Bronchial epithelial cell (primary cell): Measurements from ENCODE around the gene PCK2. TPM values are rescaled to one million over a fixed set of nuclear protein-coding genes. Genes with fewer than 3 reads are reported as not detected.

ENCODE experiments used
- DNase-seq: peaks from one replicate; pipeline ENCODE4 v3.0.0-alpha.2; 2010; ENCODE audit warnings: low read depth
- FAIRE-seq: peaks from 2 replicates; lab custom pipeline; 2011; peaks lifted over from hg19 to GRCh38; lab: Jason Lieb, UNC
- H3K27me3 ChIP-seq: 2 replicates; pipeline ENCODE4 v1.5.1; 2011; ENCODE audit warnings: low read length; ENCODE audit not compliant: control insufficient read depth, insufficient read depth
- H3K36me3 ChIP-seq: 2 replicates; pipeline ENCODE4 v1.5.1; 2011; ENCODE audit warnings: low read length; ENCODE audit not compliant: control insufficient read depth, insufficient read depth
- H3K4me3 ChIP-seq: 2 replicates; pipeline ENCODE4 v1.5.1; 2011; ENCODE audit warnings: mild to moderate bottlenecking, low read depth, low read length, control low read depth
- CTCF ChIP-seq: IDR thresholded peaks from 2 replicates; pipeline ENCODE4 v1.5.1; 2011; ENCODE audit warnings: mild to moderate bottlenecking, moderate library complexity, low read length, control low read depth, inconsistent platforms; ENCODE audit not compliant: insufficient read depth, severe bottlenecking
- total RNA-seq: library from RNA; depleted of rRNA; stranded (reverse); fragments of >200 nt; gene quantifications from 2 replicates; pipeline ENCODE4 v1.2.1, GENCODE V29; 2014

PCK2 gene
- total RNA-seq, 1 donor from 2014 or later: 84.8 TPM

GRCh38 chr14:24150061-24150460, 56.0 kb downstream of the PCK2 start:
- Histone ChIP-seq H3K4me3 (no peak overlapping the region), H3K36me3 (peaks cover 28% of the 10 kb centered on the region), H3K27me3 (no peaks in the 10 kb centered on the region)
- no peak for FAIRE-seq
- no peak for DNase-seq
- no peak for TF ChIP-seq CTCF

- no peak overlapping the region for H3K4me3 ChIP-seq
- no peaks in the 10 kb centered on the region for H3K27me3 ChIP-seq
- peaks cover 33% of the 10 kb centered on the region for H3K36me3 ChIP-seq
- FAIRE-seq: no peak
- DNase-seq: no peak
- no peak for TF ChIP-seq CTCF
Measured at GRCh38 chr14:24150567-24150966, 56.5 kb downstream of the PCK2 start.

- peaks cover 35% of the 10 kb centered on the region for H3K36me3 ChIP-seq
- H3K4me3 ChIP-seq: no peak overlapping the region
- H3K27me3 ChIP-seq: no peaks in the 10 kb centered on the region
- FAIRE-seq: no peak
- DNase-seq: no peak
- TF ChIP-seq CTCF: no peak
Measured at GRCh38 chr14:24150993-24151392, 56.9 kb downstream of the PCK2 start.

- no peak for TF ChIP-seq CTCF
- H3K27me3 ChIP-seq: no peaks in the 10 kb centered on the region
- DNase-seq (no peak), FAIRE-seq (peak; percentile 62)
- no peak overlapping the region for H3K4me3 ChIP-seq
- H3K36me3 ChIP-seq: peaks cover 37% of the 10 kb centered on the region
Measured at GRCh38 chr14:24151404-24152080, 57.4 kb downstream of the PCK2 start.

Other genes with a start within 250 kb of the PCK2 start
- gene DHRS4, start 140.5 kb upstream of the PCK2 start, total RNA-seq: 24.7 and 64.1 TPM in 2 replicates
- 5.5 and 30.5 TPM in 2 replicates for gene DHRS4L2, start 105.4 kb upstream of the PCK2 start, total RNA-seq
- 0.13 TPM in 1 of 2 replicates, not detected in the other for gene CARMIL3, start 42.3 kb upstream of the PCK2 start, total RNA-seq
- not detected in 2 replicates for gene CPNE6, start 22.7 kb upstream of the PCK2 start, total RNA-seq
- 70.5 and 83.5 TPM in 2 replicates for gene DCAF11, start 20.5 kb downstream of the PCK2 start, total RNA-seq
- 0.64 and 0.79 TPM in 2 replicates for gene NRL, start 20.6 kb downstream of the PCK2 start, total RNA-seq
- gene FITM1, start 36.3 kb downstream of the PCK2 start, total RNA-seq: 0.51 TPM in 1 of 2 replicates, not detected in the other
- 65.0 and 71.8 TPM in 2 replicates for gene PSME1, start 41.9 kb downstream of the PCK2 start, total RNA-seq
- gene EMC9, start 47.3 kb downstream of the PCK2 start, total RNA-seq: 12.6 and 17.8 TPM in 2 replicates
- 26.9 and 37.5 TPM in 2 replicates for gene PSME2, start 52.3 kb downstream of the PCK2 start, total RNA-seq
- gene RNF31, start 53.2 kb downstream of the PCK2 start, total RNA-seq: 23.3 and 25.8 TPM in 2 replicates
- 19.2 and 28.7 TPM in 2 replicates for gene IRF9, start 67.0 kb downstream of the PCK2 start, total RNA-seq
- 0.26 and 1.1 TPM in 2 replicates for gene REC8, start 77.8 kb downstream of the PCK2 start, total RNA-seq
- 27.0 and 41.9 TPM in 2 replicates for gene IPO4, start 94.5 kb downstream of the PCK2 start, total RNA-seq
- 42.8 and 67.9 TPM in 2 replicates for gene TM9SF1, start 101.1 kb downstream of the PCK2 start, total RNA-seq
- 0.26 TPM in 1 of 2 replicates, not detected in the other for gene TSSK4, start 111.4 kb downstream of the PCK2 start, total RNA-seq
- gene CHMP4A, start 119.2 kb downstream of the PCK2 start, total RNA-seq: 48.8 and 69.8 TPM in 2 replicates
- 13.4 and 21.1 TPM in 2 replicates for gene MDP1, start 121.8 kb downstream of the PCK2 start, total RNA-seq
- 131 and 330 TPM in 2 replicates for gene NEDD8, start 138.1 kb downstream of the PCK2 start, total RNA-seq
- gene GMPR2, start 138.6 kb downstream of the PCK2 start, total RNA-seq: 80.6 and 98.7 TPM in 2 replicates
- 48.7 and 91.9 TPM in 2 replicates for gene TINF2, start 148.3 kb downstream of the PCK2 start, total RNA-seq
- 88.7 and 382 TPM in 2 replicates for gene TGM1, start 168.9 kb downstream of the PCK2 start, total RNA-seq
- gene RABGGTA, start 177.3 kb downstream of the PCK2 start, total RNA-seq: 32.6 and 58.9 TPM in 2 replicates
- gene DHRS1, start 205.5 kb downstream of the PCK2 start, total RNA-seq: 16.6 and 39.6 TPM in 2 replicates
- gene NOP9, start 205.5 kb downstream of the PCK2 start, total RNA-seq: 23.2 and 26.1 TPM in 2 replicates
- 1.2 and 3.9 TPM in 2 replicates for gene CIDEB, start 213.7 kb downstream of the PCK2 start, total RNA-seq
- 10.5 and 17.4 TPM in 2 replicates for gene LTB4R2, start 215.8 kb downstream of the PCK2 start, total RNA-seq
- 3.7 and 9.6 TPM in 2 replicates for gene LTB4R, start 217.2 kb downstream of the PCK2 start, total RNA-seq
- gene ADCY4, start 240.8 kb downstream of the PCK2 start, total RNA-seq: 0.53 and 0.77 TPM in 2 replicates
- 2.4 and 4.7 TPM in 2 replicates for gene RIPK3, start 245.7 kb downstream of the PCK2 start, total RNA-seq